B cell (primary cell): ENCODE data around the gene RINT1.

Source experiments
- CTCF ChIP-seq: fragments of 200-600 bp; IDR thresholded peaks from one replicate; pipeline ENCODE4 v1.8.0; 2022; ENCODE audit warnings: antibody characterized with exemption, mild to moderate bottlenecking
- EZH2 ChIP-seq: IDR thresholded peaks from 2 replicates; pipeline ENCODE4 v1.6.1; 2012; ENCODE audit warnings: borderline replicate concordance, low read depth, mild to moderate bottlenecking, moderate library complexity, low read length; ENCODE audit not compliant: insufficient read depth, poor library complexity, severe bottlenecking

DNA sequence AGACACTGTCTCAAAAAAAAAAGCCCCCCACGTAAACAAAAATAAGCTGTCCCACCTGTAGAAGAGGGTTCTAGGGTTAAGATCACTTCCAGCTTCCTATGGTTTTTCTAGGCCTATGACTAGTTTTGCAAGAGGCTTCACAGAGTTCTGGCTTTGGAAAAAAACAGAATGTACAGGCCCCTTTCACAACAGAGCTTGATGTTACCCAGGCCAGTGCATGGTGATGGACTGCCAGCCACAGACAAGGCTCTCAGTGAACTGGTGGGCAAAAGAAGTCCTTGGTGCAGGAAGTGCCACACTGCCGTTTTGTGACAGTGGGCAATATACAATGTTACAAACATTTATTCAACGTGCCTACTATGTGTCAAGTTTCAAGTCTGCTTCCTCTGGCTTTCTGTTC is 67.5 kb downstream of the RINT1 start:
- TF ChIP-seq CTCF (no peak), EZH2 (no peak)
